ENCODE measurements around the gene EMSY. TPM values are rescaled to one million over a fixed set of nuclear protein-coding genes. Genes with fewer than 3 reads are reported as not detected.
"Not testable (repeated sequence)": the region's sequence is repeated elsewhere in the genome, so short reads cannot be mapped to it uniquely, and the experiment has no call there.

EMSY gene
- polyA plus RNA-seq, 1 donor from 2014 or later = 25.0 TPM

GRCh38 chr11:76397383-76397782 is 47.4 kb upstream of the EMSY start:
- no peaks in the 10 kb centered on the region for H3K36me3 ChIP-seq (ENCODE audit: insufficient read depth, low read length)
- H3K27ac ChIP-seq (ENCODE audit: low read length) = no peak overlapping the region
- H3K79me2 ChIP-seq (replicated peaks; ENCODE audit: insufficient read depth, low read length) = no peaks in the 10 kb centered on the region
- H3F3A ChIP-seq (ENCODE audit: insufficient read depth, low read length, poor library complexity, severe bottlenecking) = no peaks in the 10 kb centered on the region
- no peak overlapping the region for H2AFZ ChIP-seq (ENCODE audit: low read depth, low read length)
- H3K9me2 ChIP-seq (ENCODE audit: insufficient read depth, low read length) = no peaks in the 10 kb centered on the region
- no peak overlapping the region for H3K9ac ChIP-seq (ENCODE audit: low read length)
- TF ChIP-seq RAD21 (conservative IDR thresholded peaks at IDR 0.05) (no peak), MXI1 (conservative IDR thresholded peaks at IDR 0.05; ENCODE audit: poor library complexity, severe bottlenecking) (no peak), CTCF (IDR thresholded peaks at IDR 0.05; ENCODE audit: poor library complexity, severe bottlenecking) (no peak), SMC3 (conservative IDR thresholded peaks at IDR 0.05; ENCODE audit: poor library complexity) (no peak), TAF1 (IDR thresholded peaks at IDR 0.05; ENCODE audit: low read depth) (no peak), REST (IDR thresholded peaks at IDR 0.05; ENCODE audit: borderline replicate concordance) (no peak), EZH2 (IDR thresholded peaks at IDR 0.05; ENCODE audit: borderline replicate concordance, insufficient read depth, low read length, poor library complexity, severe bottlenecking) (no peak), EP300 (conservative IDR thresholded peaks at IDR 0.05; ENCODE audit: poor library complexity, severe bottlenecking) (no peak), POLR2AphosphoS5 (IDR thresholded peaks at IDR 0.05) (no peak)
- H3K27me3 ChIP-seq (ENCODE audit: insufficient read depth, low read depth, low read length) = no peaks in the 10 kb centered on the region
- H4K20me1 ChIP-seq (ENCODE audit: insufficient read depth) = no peaks in the 10 kb centered on the region
- no peak overlapping the region for H3K4me2 ChIP-seq (ENCODE audit: low read length)
- H3K9me3 ChIP-seq (ENCODE audit: low read length) = no peaks in the 10 kb centered on the region
- H3K4me3 ChIP-seq (ENCODE audit: low read length) = no peak overlapping the region

- no peak for TF ChIP-seq REST (IDR thresholded peaks at IDR 0.05; ENCODE audit: borderline replicate concordance)
- TF ChIP-seq MXI1 (conservative IDR thresholded peaks at IDR 0.05; ENCODE audit: poor library complexity, severe bottlenecking) = no peak
- TF ChIP-seq POLR2AphosphoS5 (IDR thresholded peaks at IDR 0.05) = no peak
- no peak for TF ChIP-seq RAD21 (conservative IDR thresholded peaks at IDR 0.05)
- no peak for TF ChIP-seq EZH2 (IDR thresholded peaks at IDR 0.05; ENCODE audit: borderline replicate concordance, insufficient read depth, low read length, poor library complexity, severe bottlenecking)
- no peak for TF ChIP-seq SMC3 (conservative IDR thresholded peaks at IDR 0.05; ENCODE audit: poor library complexity)
- no peak for TF ChIP-seq CTCF (IDR thresholded peaks at IDR 0.05; ENCODE audit: poor library complexity, severe bottlenecking)
- no peak for TF ChIP-seq TAF1 (IDR thresholded peaks at IDR 0.05; ENCODE audit: low read depth)
- no peak for TF ChIP-seq EP300 (conservative IDR thresholded peaks at IDR 0.05; ENCODE audit: poor library complexity, severe bottlenecking)
- Histone ChIP-seq H3K36me3 (ENCODE audit: insufficient read depth, low read length) (no peaks in the 10 kb centered on the region), H3K27ac (ENCODE audit: low read length) (no peak overlapping the region), H3K79me2 (replicated peaks; ENCODE audit: insufficient read depth, low read length) (no peaks in the 10 kb centered on the region), H3K9ac (ENCODE audit: low read length) (no peak overlapping the region), H3K4me3 (ENCODE audit: low read length) (no peak overlapping the region), H3F3A (ENCODE audit: insufficient read depth, low read length, poor library complexity, severe bottlenecking) (no peaks in the 10 kb centered on the region), H3K27me3 (ENCODE audit: insufficient read depth, low read depth, low read length) (no peaks in the 10 kb centered on the region), H3K4me2 (ENCODE audit: low read length) (no peak overlapping the region), H3K9me2 (ENCODE audit: insufficient read depth, low read length) (no peaks in the 10 kb centered on the region), H3K9me3 (ENCODE audit: low read length) (no peaks in the 10 kb centered on the region), H2AFZ (ENCODE audit: low read depth, low read length) (no peak overlapping the region), H4K20me1 (ENCODE audit: insufficient read depth) (no peaks in the 10 kb centered on the region)
Measured at GRCh38 chr11:76400967-76401366, 43.9 kb upstream of the EMSY start.

GRCh38 chr11:76401484-76401883 is 43.3 kb upstream of the EMSY start:
- H3F3A ChIP-seq (ENCODE audit: insufficient read depth, low read length, poor library complexity, severe bottlenecking); H3K4me2 ChIP-seq (ENCODE audit: low read length); H3K9me2 ChIP-seq (ENCODE audit: insufficient read depth, low read length); H3K79me2 ChIP-seq (replicated peaks; ENCODE audit: insufficient read depth, low read length); H4K20me1 ChIP-seq (ENCODE audit: insufficient read depth); H3K9ac ChIP-seq (ENCODE audit: low read length); H3K27me3 ChIP-seq (ENCODE audit: insufficient read depth, low read depth, low read length); H3K36me3 ChIP-seq (ENCODE audit: insufficient read depth, low read length); H3K9me3 ChIP-seq (ENCODE audit: low read length); H2AFZ ChIP-seq (ENCODE audit: low read depth, low read length); H3K4me3 ChIP-seq (ENCODE audit: low read length); H3K27ac ChIP-seq (ENCODE audit: low read length): not testable (repeated sequence)
